Activated naive CD4-positive, alpha-beta T cell treated with anti-CD3 and anti-CD28 coated beads, Interleukin-2, amount 10 ng/mL, durations not matched to agents 7 days and 5 days (primary cell): ENCODE results near the gene PHACTR1.

Source experiments
- CTCF ChIA-PET: fragments of 350-600 bp; sonication (Branson Sonifier 250); formaldehyde crosslinking; loops from one replicate; lab custom pipeline; 2021; ENCODE audit warnings: antibody characterized with exemption; lab: Charles Lee
- DNase-seq: peaks from one replicate; pipeline ENCODE4 v3.0.0-alpha.2; 2020
- H3K27ac Mint-ChIP-seq: one replicate; pipeline ENCODE4 v1.8.0; 2021; ENCODE audit warnings: mild to moderate bottlenecking, moderate library complexity, mixed read lengths
- H3K27me3 Mint-ChIP-seq: one replicate; pipeline ENCODE4 v1.8.0; 2021; ENCODE audit warnings: mild to moderate bottlenecking, mixed read lengths
- H3K36me3 Mint-ChIP-seq: one replicate; pipeline ENCODE4 v1.8.0; 2021; ENCODE audit warnings: mixed read lengths
- H3K4me1 Mint-ChIP-seq: one replicate; pipeline ENCODE4 v1.8.0; 2021; ENCODE audit warnings: mixed read lengths
- H3K4me3 Mint-ChIP-seq: one replicate; pipeline ENCODE4 v1.8.0; 2021; ENCODE audit warnings: mild to moderate bottlenecking, moderate library complexity, mixed read lengths
- H3K9me3 Mint-ChIP-seq: one replicate; pipeline ENCODE4 v1.8.0; 2021; ENCODE audit warnings: mixed read lengths

PHACTR1 gene

GRCh38 chr6:12899046-12899833 lies 182.7 kb downstream of the PHACTR1 start:
- CTCF ChIA-PET: interaction anchor here (1.2 kb wide), 1 partner anchor 11 kb away, joined by 3 read pairs; no protein-coding TSS in a partner anchor
- no peaks in the 10 kb centered on the region for H3K9me3 Mint-ChIP-seq
- H3K27ac Mint-ChIP-seq: no peak overlapping the region
- no peak for DNase-seq
- H3K36me3 Mint-ChIP-seq: no peaks in the 10 kb centered on the region
- no peak overlapping the region for H3K4me3 Mint-ChIP-seq
- H3K4me1 Mint-ChIP-seq: no peaks in the 10 kb centered on the region
- H3K27me3 Mint-ChIP-seq: peaks cover 16% of the 10 kb centered on the region

GRCh38 chr6:12903246-12903645 lies 186.7 kb downstream of the PHACTR1 start:
- H3K36me3 Mint-ChIP-seq: no peaks in the 10 kb centered on the region
- H3K27me3 Mint-ChIP-seq: peaks cover 24% of the 10 kb centered on the region
- no peak overlapping the region for H3K4me3 Mint-ChIP-seq
- no peaks in the 10 kb centered on the region for H3K9me3 Mint-ChIP-seq
- CTCF ChIA-PET: interaction anchor here (1.3 kb wide), 1 partner anchor 11 kb away, joined by 3 read pairs; no protein-coding TSS in a partner anchor
- H3K27ac Mint-ChIP-seq: no peak overlapping the region
- no peak for DNase-seq
- H3K4me1 Mint-ChIP-seq: no peaks in the 10 kb centered on the region

GRCh38 chr6:12909833-12910232 lies 193.3 kb downstream of the PHACTR1 start:
- peaks cover 14% of the 10 kb centered on the region for H3K27me3 Mint-ChIP-seq
- no peaks in the 10 kb centered on the region for H3K9me3 Mint-ChIP-seq
- H3K36me3 Mint-ChIP-seq: no peaks in the 10 kb centered on the region
- CTCF ChIA-PET: interaction anchor here (4.7 kb wide), 1 partner anchor 421 kb away, joined by 67 read pairs; the partner anchor contains the start of gene TBC1D7
- no peak overlapping the region for H3K27ac Mint-ChIP-seq
- H3K4me3 Mint-ChIP-seq: no peak overlapping the region
- no peak for DNase-seq
- no peaks in the 10 kb centered on the region for H3K4me1 Mint-ChIP-seq

GRCh38 chr6:12911427-12911826 lies 194.9 kb downstream of the PHACTR1 start:
- Mint-ChIP-seq H3K36me3 (no peaks in the 10 kb centered on the region), H3K9me3 (no peaks in the 10 kb centered on the region), H3K27ac (no peak overlapping the region), H3K4me1 (no peaks in the 10 kb centered on the region), H3K27me3 (peaks cover 17% of the 10 kb centered on the region), H3K4me3 (no peak overlapping the region)
- no peak for DNase-seq
- CTCF ChIA-PET: interaction anchor here (0.6 to 4.7 kb wide), 10 partner anchors 17 to 1155 kb away, joined by 3 to 67 read pairs (median 4); partner anchors contain the start of gene TBC1D7

- Mint-ChIP-seq H3K27me3 (peaks cover 13% of the 10 kb centered on the region), H3K27ac (no peak overlapping the region), H3K9me3 (no peaks in the 10 kb centered on the region)
Observed at GRCh38 chr6:12913201-12913600, 196.6 kb downstream of the PHACTR1 start.

GRCh38 chr6:12916006-12916405 lies 199.4 kb downstream of the PHACTR1 start:
- Mint-ChIP-seq H3K4me3 (no peak overlapping the region), H3K27me3 (peaks cover 7% of the 10 kb centered on the region), H3K9me3 (no peaks in the 10 kb centered on the region), H3K4me1 (no peaks in the 10 kb centered on the region), H3K27ac (no peak overlapping the region), H3K36me3 (no peaks in the 10 kb centered on the region)
- CTCF ChIA-PET: no interaction called here
- no peak for DNase-seq

More at GRCh38 chr6:12913201-12913600, 196.6 kb downstream of the PHACTR1 start:
- H3K4me3 Mint-ChIP-seq: no peak overlapping the region
- CTCF ChIA-PET: interaction anchor here (1.1 to 4.7 kb wide), 2 partner anchors 365 to 418 kb away, joined by 3 to 67 read pairs; partner anchors contain the start of gene TBC1D7
- no peak for DNase-seq
- no peaks in the 10 kb centered on the region for H3K4me1 Mint-ChIP-seq
- H3K36me3 Mint-ChIP-seq: no peaks in the 10 kb centered on the region

- Mint-ChIP-seq H3K4me1 (no peaks in the 10 kb centered on the region), H3K4me3 (no peak overlapping the region), H3K36me3 (no peaks in the 10 kb centered on the region), H3K27ac (no peak overlapping the region), H3K27me3 (peaks cover 11% of the 10 kb centered on the region), H3K9me3 (no peaks in the 10 kb centered on the region)
- CTCF ChIA-PET: no interaction called here
- no peak for DNase-seq
Observed at GRCh38 chr6:12916420-12917136, 200.0 kb downstream of the PHACTR1 start.

GRCh38 chr6:12921467-12921866 lies 204.9 kb downstream of the PHACTR1 start:
- H3K27ac Mint-ChIP-seq: no peak overlapping the region

GRCh38 chr6:12923644-12924235 lies 207.2 kb downstream of the PHACTR1 start:
- H3K4me1 Mint-ChIP-seq: no peaks in the 10 kb centered on the region
- no peaks in the 10 kb centered on the region for H3K9me3 Mint-ChIP-seq
- H3K27ac Mint-ChIP-seq: no peak overlapping the region
- no peak for DNase-seq
- H3K4me3 Mint-ChIP-seq: no peak overlapping the region
- peaks cover 18% of the 10 kb centered on the region for H3K27me3 Mint-ChIP-seq
- CTCF ChIA-PET: interaction anchor here (1.2 kb wide), 1 partner anchor 34 kb away, joined by 3 read pairs; no protein-coding TSS in a partner anchor
- no peaks in the 10 kb centered on the region for H3K36me3 Mint-ChIP-seq

More at GRCh38 chr6:12921467-12921866, 204.9 kb downstream of the PHACTR1 start:
- Mint-ChIP-seq H3K4me1 (no peaks in the 10 kb centered on the region), H3K36me3 (no peaks in the 10 kb centered on the region), H3K9me3 (no peaks in the 10 kb centered on the region), H3K4me3 (no peak overlapping the region), H3K27me3 (peaks cover 12% of the 10 kb centered on the region)
- no peak for DNase-seq
- CTCF ChIA-PET: interaction anchor here (1.0 kb wide), 1 partner anchor 29 kb away, joined by 3 read pairs; no protein-coding TSS in a partner anchor

- Mint-ChIP-seq H3K27ac (no peak overlapping the region), H3K4me1 (no peaks in the 10 kb centered on the region), H3K4me3 (no peak overlapping the region), H3K9me3 (no peaks in the 10 kb centered on the region), H3K27me3 (peaks cover 23% of the 10 kb centered on the region), H3K36me3 (no peaks in the 10 kb centered on the region)
- CTCF ChIA-PET: interaction anchor here (0.7 to 1.2 kb wide), 2 partner anchors 17 to 33 kb away, joined by 3 read pairs; no protein-coding TSS in a partner anchor
- DNase-seq: no peak
Observed at GRCh38 chr6:12924911-12925310, 208.3 kb downstream of the PHACTR1 start.

- H3K27ac Mint-ChIP-seq: no peak overlapping the region
- no peaks in the 10 kb centered on the region for H3K36me3 Mint-ChIP-seq
- peaks cover 21% of the 10 kb centered on the region for H3K27me3 Mint-ChIP-seq
- H3K9me3 Mint-ChIP-seq: no peaks in the 10 kb centered on the region
- CTCF ChIA-PET: no interaction called here
- no peaks in the 10 kb centered on the region for H3K4me1 Mint-ChIP-seq
- H3K4me3 Mint-ChIP-seq: no peak overlapping the region
- DNase-seq: no peak
Observed at GRCh38 chr6:12927746-12928145, 211.2 kb downstream of the PHACTR1 start.

- peaks cover 21% of the 10 kb centered on the region for H3K27me3 Mint-ChIP-seq
- H3K9me3 Mint-ChIP-seq: no peaks in the 10 kb centered on the region
- no peak overlapping the region for H3K27ac Mint-ChIP-seq
- no peak overlapping the region for H3K4me3 Mint-ChIP-seq
- no peaks in the 10 kb centered on the region for H3K36me3 Mint-ChIP-seq
- H3K4me1 Mint-ChIP-seq: no peaks in the 10 kb centered on the region
- no peak for DNase-seq
- CTCF ChIA-PET: interaction anchor here (1.3 kb wide), 1 partner anchor 19 kb away, joined by 3 read pairs; no protein-coding TSS in a partner anchor
Observed at GRCh38 chr6:12929678-12930077, 213.1 kb downstream of the PHACTR1 start.

GRCh38 chr6:12931639-12932038 lies 215.1 kb downstream of the PHACTR1 start:
- Mint-ChIP-seq H3K4me3 (no peak overlapping the region), H3K27ac (no peak overlapping the region), H3K27me3 (peaks cover 14% of the 10 kb centered on the region), H3K36me3 (no peaks in the 10 kb centered on the region), H3K4me1 (no peaks in the 10 kb centered on the region), H3K9me3 (no peaks in the 10 kb centered on the region)
- no peak for DNase-seq
- CTCF ChIA-PET: no interaction called here

- H3K36me3 Mint-ChIP-seq: no peaks in the 10 kb centered on the region
- no peaks in the 10 kb centered on the region for H3K27me3 Mint-ChIP-seq
- no peak overlapping the region for H3K27ac Mint-ChIP-seq
- no peaks in the 10 kb centered on the region for H3K9me3 Mint-ChIP-seq
- no peaks in the 10 kb centered on the region for H3K4me1 Mint-ChIP-seq
- no peak overlapping the region for H3K4me3 Mint-ChIP-seq
- DNase-seq: no peak
- CTCF ChIA-PET: no interaction called here
Observed at GRCh38 chr6:12935637-12936036, 219.1 kb downstream of the PHACTR1 start.
